Measurements from ENCODE around the gene LRBA. TPM values are rescaled to one million over a fixed set of nuclear protein-coding genes. Genes with fewer than 3 reads are reported as not detected.
A peak's percentile ranks its signal among the peaks of the same experiment; 100 is the strongest.
"Not testable (repeated sequence)": the region's sequence is repeated elsewhere in the genome, so short reads cannot be mapped to it uniquely, and the experiment has no call there.

The LRBA gene
- polyA plus RNA-seq, 1 donor: 75.9 TPM

DNA sequence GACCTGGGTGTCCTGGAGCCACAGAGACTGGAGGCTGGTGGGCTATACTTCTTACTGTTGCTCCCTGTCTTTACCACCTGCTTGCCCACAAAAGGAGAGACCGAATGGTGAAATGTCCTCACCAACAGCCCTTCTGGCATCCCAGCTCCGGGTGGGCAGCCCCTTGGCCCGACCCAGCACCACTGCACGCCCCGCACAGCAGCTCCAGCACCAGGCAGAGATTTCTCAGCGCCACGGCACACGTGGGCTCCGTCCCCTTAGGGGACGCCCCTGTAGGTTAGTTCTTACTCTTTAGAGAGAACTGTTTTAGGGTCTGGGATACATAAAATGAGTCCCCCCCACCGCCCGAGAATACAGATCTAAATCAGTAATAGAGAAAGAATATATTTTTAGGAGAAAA, 591.6 kb downstream of the LRBA start:
- DNase-seq: no peak

DNA sequence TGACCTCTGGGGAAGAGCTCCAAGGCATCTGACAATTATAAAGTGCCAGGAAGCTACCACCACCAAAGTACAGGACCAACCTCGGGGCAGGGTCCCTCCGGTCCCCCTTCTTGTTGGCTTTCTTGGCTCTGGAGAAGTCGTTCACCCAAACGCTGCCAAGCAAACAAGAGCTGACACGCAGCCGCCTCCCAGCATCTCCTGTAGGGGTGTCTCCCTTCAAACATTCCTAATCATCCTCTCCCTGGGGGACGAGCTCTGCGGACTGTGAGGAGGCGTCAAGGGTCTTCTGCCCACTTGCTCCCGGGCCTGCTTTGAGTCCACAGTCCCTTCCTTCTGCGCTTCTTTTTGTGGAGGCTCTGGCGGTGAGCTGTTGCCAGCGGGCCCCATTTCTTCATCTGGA, 592.0 kb downstream of the LRBA start:
- DNase-seq: no peak

DNA sequence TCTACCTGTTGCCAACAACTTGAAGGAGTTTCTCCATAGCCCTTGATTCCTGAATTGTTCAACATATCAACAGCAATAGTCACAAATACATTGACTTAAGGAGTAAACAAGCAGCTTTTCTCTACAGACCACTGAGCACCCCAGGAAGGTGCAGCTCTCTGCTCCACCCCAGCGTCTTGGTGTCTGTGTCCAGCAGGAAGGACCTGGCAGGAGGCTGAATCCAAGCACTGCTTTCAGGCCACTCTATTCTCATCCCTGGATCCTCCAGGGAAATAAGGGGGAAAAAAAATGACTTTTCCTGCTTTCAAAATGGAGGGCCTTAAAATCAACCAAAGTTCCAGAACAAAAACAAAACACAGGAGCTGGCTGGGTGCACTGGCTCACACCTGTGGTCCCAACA, 593.5 kb downstream of the LRBA start:
- no peak for DNase-seq

DNA sequence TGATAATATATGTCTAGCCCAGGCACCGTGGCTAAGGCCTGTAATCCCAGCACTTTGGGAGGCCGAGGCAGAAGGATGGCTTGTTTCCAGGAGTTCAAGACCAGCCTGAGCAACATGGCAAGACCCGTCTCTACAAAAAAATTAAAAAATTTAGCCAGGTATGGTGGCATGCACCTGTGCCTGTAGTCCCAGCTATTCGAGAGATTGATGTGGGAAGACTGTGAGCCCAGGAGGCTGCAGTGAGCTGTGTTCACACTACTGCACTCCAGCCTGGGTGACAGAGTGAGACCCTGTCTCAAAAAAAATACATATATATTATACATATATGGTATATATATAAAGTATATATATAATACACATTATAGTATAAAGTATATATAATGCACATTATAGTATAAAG, 595.1 kb downstream of the LRBA start:
- no peak for DNase-seq

DNA sequence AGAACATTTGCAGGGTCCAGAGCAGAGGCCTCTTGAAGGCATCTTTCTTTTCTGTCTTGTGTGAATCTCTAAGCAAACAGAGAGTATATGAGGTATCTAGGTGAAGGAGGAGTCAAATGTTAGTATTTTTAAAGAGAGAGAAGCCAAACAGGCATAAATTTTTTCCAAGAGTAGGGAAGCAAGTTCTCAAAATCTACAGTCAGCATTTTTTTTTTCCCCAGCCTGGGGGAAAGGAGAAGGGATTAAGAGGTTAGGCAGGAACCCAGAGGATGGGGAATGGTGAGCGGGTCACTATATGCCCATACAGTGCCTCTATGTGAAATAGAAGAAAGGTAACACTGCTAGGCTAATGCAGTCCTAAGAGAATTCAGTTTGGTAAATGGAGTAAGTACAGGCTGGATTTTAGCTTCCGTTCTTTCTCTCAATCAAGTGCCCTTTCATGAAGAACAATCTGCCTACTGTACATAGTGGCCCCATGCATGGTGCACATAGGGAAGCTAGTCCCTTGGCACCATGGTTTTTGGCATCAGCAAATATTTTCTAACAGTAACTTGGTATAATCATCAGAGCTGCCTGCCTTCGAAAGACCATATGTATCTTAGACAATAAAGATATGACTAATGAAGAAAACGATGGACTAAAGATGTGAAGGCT, 596.2 kb downstream of the LRBA start:
- no peak for DNase-seq

DNA sequence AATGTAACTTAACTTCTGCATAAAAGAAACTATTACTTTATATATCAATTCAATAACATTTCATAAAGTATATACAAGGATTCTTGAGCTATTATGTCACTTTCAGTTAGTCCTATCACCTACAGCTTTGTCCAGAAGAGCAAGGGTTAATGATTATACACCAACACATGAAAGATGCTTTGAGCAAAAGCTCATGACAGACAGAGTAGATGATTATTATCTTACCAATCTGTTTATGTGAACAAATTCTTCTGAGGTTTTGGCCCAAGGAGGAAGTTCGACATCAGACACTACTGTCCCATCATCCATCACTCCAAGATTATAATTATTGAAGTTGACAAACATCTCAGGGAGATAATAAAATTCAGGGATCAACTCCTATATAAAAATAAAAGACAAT, 599.9 kb downstream of the LRBA start:
- no peak for DNase-seq

DNA sequence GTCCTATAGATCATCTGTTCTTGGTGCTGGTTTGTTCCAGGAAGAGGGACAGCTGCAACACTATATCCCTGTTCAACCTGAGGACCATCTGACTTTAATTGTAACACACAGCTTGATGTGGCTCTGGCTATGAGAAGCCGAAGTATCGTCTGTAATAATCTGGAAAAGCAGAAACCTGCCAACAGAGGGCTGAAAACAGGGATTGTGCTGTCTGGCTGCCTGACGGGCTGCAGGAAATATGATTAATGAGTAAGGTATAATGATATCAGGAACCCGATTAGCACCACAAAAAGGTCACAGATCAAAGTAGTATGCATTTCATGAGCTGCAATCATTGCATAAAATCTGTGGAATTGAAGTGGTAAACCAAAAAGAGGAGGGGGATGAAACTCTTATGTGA, 603.6 kb downstream of the LRBA start:
- DNase-seq: no peak

DNA sequence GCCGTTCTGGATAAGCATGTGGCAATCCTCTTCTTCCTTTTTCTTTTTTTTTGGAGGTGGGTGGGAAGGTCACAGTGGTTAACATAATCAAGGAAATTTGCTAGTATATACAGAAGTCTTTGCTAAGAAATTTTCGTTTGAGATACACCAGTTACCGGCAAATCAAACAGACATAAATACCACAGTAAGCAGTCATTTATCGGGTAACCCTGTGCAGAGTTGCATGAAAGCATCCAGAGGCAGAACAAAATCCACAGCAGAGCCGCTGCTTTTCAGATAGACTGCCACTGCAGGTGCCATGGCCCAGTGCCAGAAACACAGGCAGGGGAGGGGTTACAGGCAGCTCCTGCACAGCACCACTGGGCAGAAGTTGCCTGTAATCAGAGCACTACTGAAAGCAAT, 612.2 kb downstream of the LRBA start:
- DNase-seq: peak; percentile 38

DNA sequence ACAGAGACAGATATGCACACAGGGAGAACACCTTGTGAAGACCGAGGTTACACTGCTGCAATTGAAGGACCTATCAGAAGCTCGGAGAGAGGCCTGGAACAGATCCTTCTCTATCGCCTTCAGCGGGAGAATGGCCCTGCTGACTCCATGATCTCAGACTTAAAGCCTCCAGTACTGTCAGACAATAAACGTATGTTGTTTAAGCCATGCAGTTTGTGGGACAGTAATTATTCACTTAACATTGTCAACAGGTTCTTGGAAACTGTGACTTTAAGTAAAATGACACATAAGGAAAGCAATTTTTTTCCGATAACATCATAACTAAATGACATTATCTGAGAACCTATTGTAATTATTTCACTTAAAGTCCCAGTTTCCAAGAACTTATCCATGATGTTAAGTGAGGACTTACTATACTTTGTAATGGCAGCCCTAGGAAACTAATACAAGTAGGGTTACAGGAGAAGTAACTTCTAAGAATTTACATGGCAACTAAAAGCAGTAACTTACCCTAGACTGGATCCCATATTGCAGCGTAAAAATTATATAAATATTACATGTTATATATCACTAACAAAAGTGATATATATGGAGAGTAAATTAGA, 613.9 kb downstream of the LRBA start:
- no peak for DNase-seq

DNA sequence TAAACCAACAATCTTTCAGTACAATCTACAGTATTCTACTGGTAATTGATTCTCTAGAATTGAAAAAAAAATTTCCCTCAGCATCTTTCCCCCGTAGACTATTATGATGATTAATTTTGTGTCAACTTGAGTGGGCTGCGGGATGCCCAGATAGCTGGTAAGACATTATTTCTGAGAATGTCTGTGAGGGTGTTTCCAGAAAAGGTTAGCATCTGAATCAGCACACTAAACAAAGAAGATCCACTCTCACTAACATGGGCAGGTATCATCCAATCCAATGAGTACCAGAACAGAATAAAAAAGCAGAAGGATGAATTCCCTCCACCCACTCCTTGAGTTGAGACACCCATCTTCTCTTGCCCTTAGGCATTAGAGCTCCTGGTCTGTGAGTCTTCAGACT, 619.2 kb downstream of the LRBA start:
- DNase-seq: no peak

DNA sequence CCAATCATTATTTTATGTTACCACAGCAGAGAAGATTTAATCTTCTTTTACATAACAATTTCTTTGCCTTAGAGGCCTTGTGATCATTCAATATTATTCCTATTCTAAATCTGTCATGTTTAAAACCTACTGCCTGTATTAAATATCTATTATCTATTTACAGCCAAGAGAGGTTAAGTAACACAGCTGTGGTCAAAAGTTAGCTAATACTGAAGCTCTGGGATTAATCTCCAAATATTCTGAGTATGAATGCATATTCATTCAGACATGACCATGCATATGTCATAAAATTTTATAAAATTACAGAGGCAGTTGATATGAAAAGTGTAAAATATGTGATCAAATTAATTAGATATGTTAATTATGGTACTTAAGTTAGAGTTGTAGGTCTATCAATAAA, 621.0 kb downstream of the LRBA start:
- no peak for DNase-seq

DNA sequence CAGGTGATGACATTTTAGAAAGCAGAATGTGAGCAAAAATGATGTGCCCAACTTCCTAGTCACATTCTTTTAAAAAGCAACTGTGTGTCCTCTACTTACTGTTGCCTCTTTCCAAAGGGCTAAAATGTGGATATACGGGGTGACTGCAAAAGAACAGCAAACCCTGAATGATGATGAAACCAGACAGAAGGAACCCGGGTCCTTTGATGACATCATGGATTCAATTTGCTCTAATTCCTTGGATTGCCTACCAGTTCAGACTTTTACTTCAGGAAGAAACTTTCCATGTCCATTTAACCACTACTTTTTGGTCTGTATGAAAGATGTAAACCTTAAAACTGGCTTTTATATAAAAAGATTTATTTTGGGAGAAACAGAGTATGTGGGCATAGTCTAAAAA, 624.0 kb downstream of the LRBA start:
- no peak for DNase-seq

DNA sequence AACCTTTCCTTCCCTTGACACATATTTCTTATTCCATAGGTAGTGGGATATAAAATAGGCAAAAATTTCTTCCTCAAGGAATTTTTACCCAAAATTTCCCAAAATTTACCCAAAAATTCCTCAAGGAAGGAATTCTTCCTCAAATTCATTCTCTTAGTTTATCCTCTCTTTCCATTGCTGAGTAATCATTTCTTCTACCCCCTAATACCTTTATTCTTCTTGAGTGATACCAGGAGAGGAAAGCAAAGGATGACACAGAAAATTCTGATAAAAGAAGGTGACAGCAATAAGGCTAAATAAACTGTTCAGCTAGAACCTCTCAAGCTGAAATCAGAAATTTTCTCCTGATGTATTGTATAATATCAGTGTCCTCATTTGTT, 624.6 kb downstream of the LRBA start:
- DNase-seq: no peak

DNA sequence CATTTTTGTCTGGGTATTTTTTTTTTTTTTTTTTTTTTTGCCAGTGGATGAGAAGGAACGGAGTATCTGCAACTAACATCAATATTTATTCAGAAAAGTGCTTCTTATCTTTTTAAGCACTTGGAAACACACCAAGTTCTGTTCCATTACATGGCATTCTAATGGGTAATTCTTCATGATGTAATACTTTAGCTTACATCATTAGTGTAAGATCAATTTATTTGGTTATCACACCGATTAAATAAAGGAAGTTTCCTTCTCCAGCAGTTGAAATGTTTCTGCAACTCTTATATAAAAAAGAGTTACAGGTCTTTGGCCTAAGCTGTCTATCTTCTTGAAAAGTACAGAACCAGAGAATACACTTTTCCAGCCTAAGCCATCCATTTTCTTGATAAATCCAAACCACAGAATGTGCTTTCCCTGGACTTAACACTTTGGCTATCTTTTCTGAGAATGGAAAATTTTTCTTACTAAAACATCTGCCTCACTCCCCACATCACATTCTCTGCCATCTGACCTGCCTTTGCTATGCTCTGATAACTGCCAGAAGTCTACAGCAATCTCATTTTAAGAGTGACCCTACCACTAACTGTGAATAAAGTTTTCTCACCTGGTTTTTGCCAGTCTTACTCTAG, 625.1 kb downstream of the LRBA start:
- no peak for DNase-seq

DNA sequence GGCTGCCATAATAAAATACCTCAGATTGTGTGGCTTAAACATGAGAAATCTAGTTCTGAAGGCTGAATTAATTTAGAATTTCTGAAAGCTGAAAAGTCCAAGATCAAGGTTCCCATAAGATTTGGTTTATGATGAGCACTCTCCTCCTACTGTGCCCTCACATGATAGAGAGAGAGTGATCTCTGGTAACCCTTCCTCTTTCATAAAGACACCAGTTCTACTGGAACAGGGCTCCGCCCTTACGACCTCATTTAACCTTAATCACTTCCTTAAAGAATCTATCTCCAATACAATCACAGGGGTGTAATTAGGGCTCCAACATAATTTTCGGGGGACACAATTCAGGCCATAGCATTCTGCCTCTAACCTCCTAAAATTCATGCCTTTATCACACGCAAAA, 627.1 kb downstream of the LRBA start:
- DNase-seq: no peak

DNA sequence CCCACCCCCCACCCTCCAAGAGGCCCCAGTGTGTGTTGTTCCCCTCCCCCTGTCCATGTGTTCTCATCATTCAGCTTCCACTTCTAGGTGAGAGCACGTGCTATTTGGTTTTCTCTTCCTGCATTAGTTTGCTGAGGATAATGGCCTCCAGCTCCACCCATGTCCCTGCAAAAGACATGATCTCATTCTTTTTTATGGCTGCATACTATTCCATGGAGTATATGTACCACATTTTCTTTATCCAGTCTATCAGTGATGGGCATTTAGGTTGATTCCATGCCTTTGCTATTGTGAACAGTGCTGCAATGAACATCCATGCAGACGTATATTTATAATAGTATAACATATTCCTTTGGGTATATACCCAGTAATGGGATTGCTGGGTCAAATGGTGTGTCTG, 628.7 kb downstream of the LRBA start:
- not testable (repeated sequence) for DNase-seq

DNA sequence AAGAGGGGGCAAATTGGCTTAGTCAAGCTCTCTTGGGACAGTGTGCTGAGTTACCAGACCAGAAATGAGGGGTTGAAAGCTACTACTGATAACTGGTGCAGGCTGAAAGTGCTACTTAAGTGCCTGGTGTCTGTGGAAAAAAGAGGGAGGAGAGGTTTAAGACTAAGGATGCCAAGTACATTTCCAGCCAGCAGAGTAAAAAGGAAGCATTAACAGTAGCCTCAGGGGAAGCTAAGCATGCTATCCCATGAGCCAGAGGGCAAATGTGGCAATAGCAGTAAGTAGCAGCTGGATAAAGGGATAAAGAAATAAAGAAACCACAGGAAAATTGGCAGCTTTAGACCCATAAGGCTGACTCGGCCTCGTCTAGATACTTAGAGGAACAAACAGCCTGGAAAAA, 629.5 kb downstream of the LRBA start:
- DNase-seq: no peak

DNA sequence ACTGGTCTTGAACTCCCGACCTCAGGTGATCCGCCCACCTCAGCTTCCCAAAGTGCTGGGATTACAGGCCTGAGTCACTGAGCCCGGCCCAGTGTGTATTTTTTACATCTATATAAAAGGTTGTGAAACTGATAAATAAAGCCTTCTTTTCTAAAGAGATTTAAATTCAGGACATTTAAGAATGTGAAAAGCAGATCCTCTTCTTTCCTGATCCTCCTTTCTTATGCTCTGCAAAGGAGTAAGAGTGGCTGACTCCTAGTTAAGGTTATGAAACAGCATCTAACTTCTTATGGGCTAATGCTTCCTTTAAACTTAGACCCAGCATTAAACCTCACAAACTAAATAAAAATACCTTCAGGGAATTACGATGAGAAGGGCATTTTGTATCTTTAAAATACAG, 630.8 kb downstream of the LRBA start:
- no peak for DNase-seq

DNA sequence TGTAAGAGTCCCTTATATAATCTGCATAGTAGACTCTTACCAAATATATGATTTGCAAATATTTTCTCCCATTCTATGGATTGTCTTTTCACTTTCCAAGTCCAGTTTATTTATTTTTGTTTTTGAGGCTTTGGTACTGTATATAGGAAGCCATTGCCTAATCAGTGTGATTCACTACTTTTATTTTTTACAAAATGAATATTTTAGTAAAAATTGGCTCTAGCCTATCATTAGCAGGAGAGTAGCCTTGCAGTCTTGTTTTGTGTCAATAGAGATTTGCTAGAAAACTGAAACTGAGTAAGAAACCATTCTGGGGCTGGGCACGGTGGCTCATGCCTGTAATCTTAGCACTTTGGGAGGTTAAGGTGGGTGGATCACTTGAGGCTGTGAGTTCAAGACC, 633.1 kb downstream of the LRBA start:
- DNase-seq: no peak

DNA sequence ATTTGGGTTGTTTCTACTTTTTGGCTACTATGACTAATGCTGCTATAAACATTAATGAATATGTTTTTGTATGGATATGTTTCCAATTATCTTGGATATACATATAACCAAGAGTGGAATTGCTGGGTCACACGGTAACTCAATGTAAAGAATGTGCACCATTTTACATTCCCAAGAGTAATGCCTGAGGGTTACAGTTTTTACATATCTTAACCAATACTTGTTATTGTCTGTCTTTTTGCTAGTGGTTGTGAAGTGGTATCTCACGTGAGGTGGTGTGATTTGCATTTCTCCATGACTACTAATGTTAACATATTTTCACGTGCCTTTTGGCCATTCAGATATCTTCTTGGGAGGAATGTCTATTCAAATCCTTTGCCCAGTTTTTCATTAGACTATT, 633.5 kb downstream of the LRBA start:
- no peak for DNase-seq

DNA sequence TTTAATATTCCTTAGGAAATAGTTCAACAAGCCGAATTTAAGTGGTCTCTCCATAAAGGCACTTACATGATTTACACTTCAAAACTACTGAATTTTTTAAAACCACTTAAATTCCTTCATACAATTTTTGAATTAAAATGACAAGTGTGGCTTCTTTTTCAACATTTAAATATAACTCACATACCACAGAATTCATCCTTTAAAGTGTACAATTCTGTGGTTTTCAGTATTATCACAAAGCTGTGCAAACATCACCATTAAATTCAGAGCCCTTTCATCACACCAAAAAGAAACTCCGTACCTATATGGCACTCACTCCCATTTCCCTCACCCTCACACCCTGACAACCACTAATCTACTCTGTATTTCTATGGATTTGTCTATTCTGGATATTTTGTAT, 634.0 kb downstream of the LRBA start:
- no peak for DNase-seq

DNA sequence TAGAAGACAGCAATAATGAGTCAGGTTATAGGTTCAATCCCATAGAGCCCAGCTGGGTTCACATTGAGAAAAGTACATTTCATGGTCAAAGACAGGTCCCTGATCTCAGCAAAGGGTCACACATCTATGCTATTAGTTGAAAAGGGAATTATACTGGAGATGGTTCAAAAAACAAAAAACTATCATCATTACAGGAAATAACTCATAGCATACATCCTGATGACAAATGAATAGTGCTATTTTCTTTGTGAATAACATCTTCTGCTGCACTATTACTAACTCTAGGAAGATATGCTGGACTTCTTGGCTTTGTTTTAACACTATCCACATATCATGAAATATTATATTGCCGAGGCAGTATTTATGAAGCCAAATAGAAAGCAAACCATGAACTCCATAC, 635.6 kb downstream of the LRBA start:
- no peak for DNase-seq

DNA sequence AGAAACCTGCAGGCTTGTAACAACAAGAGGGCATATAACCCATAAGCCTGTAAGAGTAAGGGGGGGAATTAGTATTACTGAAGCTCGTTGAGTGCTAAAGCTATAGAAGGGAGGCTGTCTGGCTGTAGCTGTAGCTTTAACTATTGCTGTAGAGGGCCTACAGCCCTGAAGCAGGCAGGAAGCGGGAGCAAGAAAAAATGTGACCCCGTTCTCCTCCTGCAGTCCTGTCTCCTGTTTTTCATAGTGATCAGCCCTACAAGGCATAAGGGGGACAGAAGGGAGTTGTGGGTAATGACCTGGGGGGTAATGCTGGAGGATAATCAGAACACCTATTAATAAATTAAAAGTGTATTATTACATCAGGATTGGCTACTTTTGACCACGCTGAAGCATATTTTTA, 640.1 kb downstream of the LRBA start:
- DNase-seq: no peak

DNA sequence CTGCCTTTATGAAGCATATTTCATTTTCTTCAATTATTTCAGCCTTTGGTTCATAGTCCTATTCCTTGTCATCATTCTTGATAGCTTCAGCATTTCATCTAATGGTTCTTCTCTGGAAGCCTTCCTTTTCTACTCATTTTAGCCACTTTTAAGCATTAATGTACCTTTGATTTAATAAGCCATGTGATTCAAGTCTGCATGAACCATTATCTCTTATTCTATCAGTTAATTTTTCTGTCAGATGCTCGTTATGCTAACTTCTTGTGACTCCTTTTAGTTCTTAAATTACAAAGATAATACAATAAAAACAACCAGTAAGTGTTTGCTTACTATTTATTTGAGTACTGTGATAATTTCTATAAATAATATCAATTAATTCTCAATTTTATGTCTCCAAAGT, 643.2 kb downstream of the LRBA start:
- no peak for DNase-seq
